A673 (cell line): Measurements from ENCODE around the gene CHP2. TPM values are rescaled to one million over a fixed set of nuclear protein-coding genes. Genes with fewer than 3 reads are reported as not detected.

Experiments
- BruUV-seq: library from RNA; stranded (reverse); fragments of 400-500 nt; replicated peaks from 2 replicates; lab custom pipeline; 2021; lab: Mats Ljungman, UMichigan
- CTCF ChIA-PET: fragments of 300-600 bp; sonication (Branson Sonifier 250); formaldehyde crosslinking; loops from one replicate; lab custom pipeline; 2022; ENCODE audit warnings: antibody characterized with exemption; lab: Charles Lee
- POLR2A ChIA-PET: fragments of 300-600 bp; sonication (Branson Sonifier 250); formaldehyde crosslinking; loops from one replicate; lab custom pipeline; 2022; ENCODE audit warnings: antibody characterized with exemption; ENCODE audit not compliant: low non-redundant PET; lab: Charles Lee
- DNase-seq: peaks from one replicate; pipeline ENCODE4 v3.0.0-alpha.2; 2015; ENCODE audit warnings: low spot score
- H3K27ac ChIP-seq: fragments of 200-600 bp; sonication (generic); 2 replicates; pipeline ENCODE4 v1.5.1; 2016; ENCODE audit warnings: mixed run types, low read depth, mild to moderate bottlenecking, mixed read lengths, antibody characterized with exemption, low read length; ENCODE audit not compliant: poor library complexity, severe bottlenecking
- H3K27me3 ChIP-seq: fragments of 200-600 bp; sonication (generic); replicated peaks from 2 replicates; pipeline ENCODE4 v1.6.1; 2017; ENCODE audit warnings: mixed run types, low read depth, mild to moderate bottlenecking, mixed read lengths, antibody characterized with exemption, low read length; ENCODE audit not compliant: insufficient read depth, poor library complexity
- H3K36me3 ChIP-seq: fragments of 200-600 bp; sonication (generic); 2 replicates; pipeline ENCODE4 v1.6.1; 2016; ENCODE audit warnings: mixed run types, mild to moderate bottlenecking, mixed read lengths, antibody characterized with exemption, low read length; ENCODE audit not compliant: insufficient read depth, poor library complexity, severe bottlenecking
- H3K4me1 ChIP-seq: fragments of 200-600 bp; sonication (generic); 2 replicates; pipeline ENCODE4 v1.6.1; 2017; ENCODE audit warnings: mixed run types, mild to moderate bottlenecking, mixed read lengths, antibody characterized with exemption, low read length; ENCODE audit not compliant: insufficient read depth, poor library complexity, severe bottlenecking
- H3K4me3 ChIP-seq: fragments of 200-600 bp; sonication (generic); 2 replicates; pipeline ENCODE4 v1.5.1; 2016; ENCODE audit warnings: low read depth, mixed run types, mild to moderate bottlenecking, mixed read lengths, low read length; ENCODE audit not compliant: poor library complexity, severe bottlenecking
- H3K9me3 ChIP-seq: fragments of 200-600 bp; sonication (generic); 2 replicates; pipeline ENCODE4 v1.6.1; 2016; ENCODE audit warnings: mixed run types, low read depth, mild to moderate bottlenecking, mixed read lengths, antibody characterized with exemption, low read length; ENCODE audit not compliant: poor library complexity, severe bottlenecking
- CTCF ChIP-seq: fragments of 300-800, 200-600 bp; sonication (generic); conservative IDR thresholded peaks from 2 replicates; pipeline ENCODE4 v1.5.1; 2017; ENCODE audit warnings: low read depth, mild to moderate bottlenecking, antibody characterized with exemption, low read length, moderate library complexity, mixed read lengths
- EZH2 ChIP-seq: fragments of 200-600 bp; sonication (generic); IDR thresholded peaks from 2 replicates; pipeline ENCODE4 v1.6.1; 2017; ENCODE audit warnings: borderline replicate concordance, low read depth, mild to moderate bottlenecking, mixed read lengths, antibody characterized with exemption, low read length; ENCODE audit not compliant: poor library complexity, severe bottlenecking
- intact Hi-C: fragments of 100-400 bp; cut with micrococcal nuclease; formaldehyde crosslinking; loops from one replicate; pipeline ENCODE4 v1.10.0; 2022; ENCODE audit not compliant: unreplicated experiment
- total RNA-seq: library from RNA; stranded (reverse); gene quantifications from 2 replicates; pipeline ENCODE4 v1.2.3, GENCODE V29; 2021

Gene CHP2
- total RNA-seq, 1 experiment from 2014 or later, result 0.99 TPM

GRCh38 chr16:23739516-23739915 lies 15.3 kb upstream of the CHP2 start:
- H3K9me3 ChIP-seq, result no peaks in the 10 kb centered on the region
- no peaks in the 10 kb centered on the region for H3K36me3 ChIP-seq
- peaks cover 9% of the 10 kb centered on the region for H3K4me1 ChIP-seq
- DNase-seq, result no peak
- no peak overlapping the region for H3K4me3 ChIP-seq
- CTCF ChIA-PET, result interaction anchor here (0.7 kb wide), 1 partner anchor 182 kb away, joined by 3 read pairs; the partner anchor contains the start of gene UBFD1
- no peak for TF ChIP-seq EZH2
- no peak for TF ChIP-seq CTCF
- no TSS peak for BruUV-seq
- POLR2A ChIA-PET, result no interaction called here
- intact Hi-C loops, result loop anchor here (5.0 to 10.0 kb wide), 5 partner anchors 125 to 763 kb away; partner anchors contain the start of gene CACNG3
- H3K27ac ChIP-seq, result no peak overlapping the region
- H3K27me3 ChIP-seq, result no peaks in the 10 kb centered on the region

DNA sequence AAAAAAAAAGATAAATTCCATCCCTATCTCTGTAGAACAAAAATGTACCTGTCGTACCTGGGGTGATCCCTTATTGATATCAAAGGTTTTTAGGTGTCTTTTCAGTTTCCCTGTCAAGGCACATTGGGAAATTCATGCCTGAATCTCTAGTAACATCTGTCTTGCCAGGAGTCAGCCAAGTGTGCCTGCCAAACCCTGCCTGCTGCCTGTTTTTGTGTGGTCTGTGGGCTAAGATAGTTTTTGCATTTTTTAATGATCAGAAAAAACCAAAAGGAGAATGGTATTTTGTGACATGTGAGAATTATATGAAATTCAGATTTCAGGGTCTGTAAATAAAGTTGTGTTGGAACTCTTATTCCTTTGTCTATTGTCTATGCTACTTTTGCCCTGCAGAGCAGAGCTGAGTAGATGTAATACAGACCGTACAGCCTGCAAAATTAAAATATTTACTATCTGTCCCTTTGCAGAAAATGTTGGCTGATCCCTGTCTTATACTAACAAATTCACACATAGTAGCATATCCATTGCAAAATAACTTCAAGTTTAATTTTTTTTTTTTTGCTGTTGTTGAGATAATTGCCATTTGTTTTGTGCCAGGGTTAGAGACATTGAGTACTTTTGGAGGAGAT lies 13.0 kb upstream of the CHP2 start:
- no peak overlapping the region for H3K27ac ChIP-seq
- TF ChIP-seq CTCF (no peak), EZH2 (no peak)
- no peaks in the 10 kb centered on the region for H3K9me3 ChIP-seq
- no peak overlapping the region for H3K4me3 ChIP-seq
- H3K4me1 ChIP-seq, result no peaks in the 10 kb centered on the region
- POLR2A ChIA-PET, result no interaction called here
- DNase-seq, result no peak
- BruUV-seq, result no TSS peak
- no peaks in the 10 kb centered on the region for H3K36me3 ChIP-seq
- CTCF ChIA-PET, result interaction anchor here (0.5 kb wide), 1 partner anchor 300 kb away, joined by 3 read pairs; no protein-coding TSS in a partner anchor
- intact Hi-C loops, result no loop called here
- no peaks in the 10 kb centered on the region for H3K27me3 ChIP-seq

GRCh38 chr16:23742766-23743165 lies 12.1 kb upstream of the CHP2 start:
- peak; percentile 42 for DNase-seq
- Histone ChIP-seq H3K9me3 (no peaks in the 10 kb centered on the region), H3K36me3 (no peaks in the 10 kb centered on the region), H3K27ac (no peak overlapping the region), H3K27me3 (no peaks in the 10 kb centered on the region), H3K4me1 (no peaks in the 10 kb centered on the region), H3K4me3 (no peak overlapping the region)
- no TSS peak for BruUV-seq
- peak; percentile 30; the same call in 1 of the 2 replicates for TF ChIP-seq CTCF
- TF ChIP-seq EZH2, result no peak
- POLR2A ChIA-PET, result no interaction called here
- intact Hi-C loops, result no loop called here
- CTCF ChIA-PET, result no interaction called here
